Osteoblast (primary cell): ENCODE results near the gene CACNA1I. TPM values are rescaled to one million over a fixed set of nuclear protein-coding genes. Genes with fewer than 3 reads are reported as not detected.

Source experiments
- DNase-seq: peaks from one replicate; pipeline ENCODE4 v3.0.0; 2011; ENCODE audit warnings: low spot score, mixed read lengths; ENCODE audit not compliant: insufficient read length; ENCODE audit errors: missing footprints
- H2AFZ ChIP-seq: 2 replicates; pipeline ENCODE4 v1.6.0; 2011; ENCODE audit warnings: mild to moderate bottlenecking, low read length
- H3K27ac ChIP-seq: 2 replicates; pipeline ENCODE4 v1.5.1; 2011; ENCODE audit warnings: mild to moderate bottlenecking, low read depth, low read length, moderate library complexity
- H3K27me3 ChIP-seq: 2 replicates; pipeline ENCODE4 v1.6.0; 2012; ENCODE audit warnings: mild to moderate bottlenecking, control low read depth, inconsistent platforms, low read length, moderate library complexity; ENCODE audit not compliant: insufficient read depth
- H3K36me3 ChIP-seq: 2 replicates; pipeline ENCODE4 v1.5.1; 2011; ENCODE audit warnings: mild to moderate bottlenecking, low read length, control low read depth, moderate library complexity; ENCODE audit not compliant: insufficient read depth
- H3K4me1 ChIP-seq: 2 replicates; pipeline ENCODE4 v1.5.1; 2011; ENCODE audit warnings: mild to moderate bottlenecking, low read length, control low read depth, moderate library complexity; ENCODE audit not compliant: insufficient read depth
- H3K4me2 ChIP-seq: 2 replicates; pipeline ENCODE4 v1.6.0; 2011; ENCODE audit warnings: mild to moderate bottlenecking, low read length; ENCODE audit not compliant: insufficient read depth
- H3K4me3 ChIP-seq: fragments of 200-600 bp; sonication (generic); 3 replicates; pipeline ENCODE4 v1.5.1; 2012; ENCODE audit warnings: mild to moderate bottlenecking, low read length, inconsistent platforms; ENCODE audit not compliant: insufficient read depth
- H3K79me2 ChIP-seq: 2 replicates; pipeline ENCODE4 v1.6.0; 2012; ENCODE audit warnings: mild to moderate bottlenecking, low read length, control low read depth, inconsistent platforms; ENCODE audit not compliant: insufficient read depth
- H3K9me3 ChIP-seq: 2 replicates; pipeline ENCODE4 v1.5.1; 2011; ENCODE audit warnings: low read depth, low read length, control low read depth
- H4K20me1 ChIP-seq: 2 replicates; pipeline ENCODE4 v1.6.0; 2012; ENCODE audit warnings: mild to moderate bottlenecking, low read length, control low read depth; ENCODE audit not compliant: insufficient read depth
- CTCF ChIP-seq: IDR thresholded peaks from 2 replicates; pipeline ENCODE4 v1.5.1; 2011; ENCODE audit warnings: mild to moderate bottlenecking, low read depth, low read length, moderate library complexity; ENCODE audit errors: extremely low read depth
- total RNA-seq: library from RNA; depleted of rRNA; stranded (reverse); fragments of >200 nt; gene quantifications from 2 replicates; pipeline ENCODE4 v1.2.3, GENCODE V29; 2012

CACNA1I gene
- total RNA-seq, 1 donor = under 0.01 TPM

DNA sequence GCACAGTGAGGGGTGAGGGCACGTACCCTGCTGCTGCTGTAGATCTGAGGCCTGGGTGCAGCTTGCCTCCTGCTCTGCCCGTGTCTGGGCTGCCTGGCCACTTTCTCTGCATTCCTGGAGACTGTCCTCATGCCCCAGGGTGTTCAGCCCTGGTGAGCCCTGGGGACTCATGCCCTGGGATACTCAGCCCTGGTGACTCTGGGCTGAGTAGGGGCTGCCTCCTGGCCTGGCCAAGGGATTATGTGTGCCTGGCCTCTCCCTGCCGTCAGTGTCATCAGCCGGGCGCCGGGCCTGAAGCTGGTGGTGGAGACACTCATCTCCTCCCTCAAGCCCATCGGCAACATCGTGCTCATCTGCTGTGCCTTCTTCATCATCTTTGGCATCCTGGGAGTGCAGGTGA, 94.7 kb downstream of the CACNA1I start:
- H4K20me1 ChIP-seq = no peaks in the 10 kb centered on the region
- H3K79me2 ChIP-seq = no peaks in the 10 kb centered on the region
- H3K27me3 ChIP-seq = peaks cover 26% of the 10 kb centered on the region
- H3K27ac ChIP-seq = no peak overlapping the region
- no peaks in the 10 kb centered on the region for H3K36me3 ChIP-seq
- no peak for TF ChIP-seq CTCF
- no peak overlapping the region for H3K4me3 ChIP-seq
- no peak overlapping the region for H2AFZ ChIP-seq
- no peaks in the 10 kb centered on the region for H3K9me3 ChIP-seq
- no peaks in the 10 kb centered on the region for H3K4me1 ChIP-seq
- DNase-seq = no peak
- H3K4me2 ChIP-seq = no peak overlapping the region

GRCh38 chr22:39665661-39666431, 95.3 kb downstream of the CACNA1I start:
- no peak for TF ChIP-seq CTCF
- Histone ChIP-seq H3K27me3 (peaks cover 26% of the 10 kb centered on the region), H3K79me2 (no peaks in the 10 kb centered on the region), H3K36me3 (no peaks in the 10 kb centered on the region), H2AFZ (no peak overlapping the region), H3K4me3 (no peak overlapping the region), H3K4me1 (no peaks in the 10 kb centered on the region), H3K9me3 (no peaks in the 10 kb centered on the region), H3K4me2 (no peak overlapping the region), H3K27ac (no peak overlapping the region), H4K20me1 (no peaks in the 10 kb centered on the region)
- no peak for DNase-seq

DNA sequence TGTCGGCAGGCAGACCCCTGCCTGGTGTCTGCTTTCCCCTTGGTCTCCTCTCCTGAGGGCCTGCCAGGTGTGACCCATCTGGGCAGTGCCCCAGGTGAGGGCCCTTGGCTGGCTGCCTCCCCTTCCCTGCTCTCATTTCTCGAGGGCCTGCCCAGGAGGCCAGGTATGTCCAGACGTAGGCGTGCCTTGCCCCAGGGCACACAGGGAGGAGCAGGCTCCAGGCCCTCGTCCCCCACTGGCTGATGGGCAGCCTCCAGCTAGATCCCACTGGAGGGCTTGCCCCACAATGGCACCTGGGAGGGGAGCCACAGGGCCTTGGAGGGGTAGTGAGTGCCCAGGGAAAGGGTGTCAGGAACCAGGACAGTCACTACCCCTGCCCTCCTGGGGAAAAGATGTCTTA, 95.9 kb downstream of the CACNA1I start:
- no peaks in the 10 kb centered on the region for H4K20me1 ChIP-seq
- no peak for DNase-seq
- no peak overlapping the region for H3K27ac ChIP-seq
- H3K27me3 ChIP-seq = peaks cover 24% of the 10 kb centered on the region
- TF ChIP-seq CTCF = no peak
- H2AFZ ChIP-seq = no peak overlapping the region
- no peaks in the 10 kb centered on the region for H3K9me3 ChIP-seq
- H3K4me1 ChIP-seq = no peaks in the 10 kb centered on the region
- H3K4me2 ChIP-seq = no peak overlapping the region
- no peaks in the 10 kb centered on the region for H3K36me3 ChIP-seq
- no peak overlapping the region for H3K4me3 ChIP-seq
- no peaks in the 10 kb centered on the region for H3K79me2 ChIP-seq

GRCh38 chr22:39666926-39667325, 96.4 kb downstream of the CACNA1I start:
- Histone ChIP-seq H3K9me3 (peaks cover 1% of the 10 kb centered on the region), H3K36me3 (no peaks in the 10 kb centered on the region), H3K27ac (no peak overlapping the region), H2AFZ (no peak overlapping the region), H3K4me2 (no peak overlapping the region), H4K20me1 (no peaks in the 10 kb centered on the region), H3K4me1 (no peaks in the 10 kb centered on the region), H3K27me3 (peaks cover 20% of the 10 kb centered on the region), H3K4me3 (no peak overlapping the region), H3K79me2 (no peaks in the 10 kb centered on the region)
- no peak for TF ChIP-seq CTCF
- DNase-seq = no peak
